Lung (tissue), 12 donors: ENCODE measurements around the gene TNFAIP3. TPM values are rescaled to one million over a fixed set of nuclear protein-coding genes. Genes with fewer than 3 reads are reported as not detected.

ENCODE experiments used
- ATAC-seq: fragments of 200-7000 bp; cut with Tn5 transposase; one replicate; pipeline ENCODE4 v1.9.1; 2020; ENCODE audit warnings: moderate number of reproducible peaks; ENCODE audit not compliant: insufficient read depth, low FRiP score
- DNase-seq, 3 donors: peaks; one replicate each; pipeline ENCODE4 v3.0.0-alpha.2; 2013 to 2017
- H3K27ac ChIP-seq, 2 donors: one replicate each; pipeline ENCODE4 v1.5.1; 2013; ENCODE audit warnings: mild to moderate bottlenecking in 2 of 2, moderate library complexity in 2 of 2, control low read depth in 1 of 2, inconsistent platforms in 1 of 2, low read depth in 1 of 2, low read length in 1 of 2
- H3K27me3 ChIP-seq, 3 donors: one replicate each; pipeline ENCODE4 v1.5.1; 2013; ENCODE audit warnings: low read length in 2 of 3; ENCODE audit not compliant: control insufficient read depth in 3 of 3, insufficient read depth in 3 of 3
- H3K36me3 ChIP-seq, 4 donors: one replicate each; pipeline ENCODE4 v1.5.1; 2013; ENCODE audit warnings: low read length in 4 of 4, mild to moderate bottlenecking in 1 of 4, moderate library complexity in 1 of 4; ENCODE audit not compliant: control insufficient read depth in 4 of 4, insufficient read depth in 4 of 4
- H3K4me1 ChIP-seq, 5 donors: one replicate each; pipeline ENCODE4 v1.5.1; 2013; ENCODE audit warnings: low read length in 5 of 5, mild to moderate bottlenecking in 2 of 5, moderate library complexity in 1 of 5; ENCODE audit not compliant: control insufficient read depth in 5 of 5, insufficient read depth in 5 of 5
- H3K4me3 ChIP-seq: one replicate; pipeline ENCODE4 v1.5.1; 2013; ENCODE audit warnings: mild to moderate bottlenecking, control low read depth, moderate library complexity
- H3K9ac ChIP-seq, 2 donors: one replicate each; pipeline ENCODE4 v1.5.1; 2013; ENCODE audit warnings: low read length in 2 of 2, control low read depth in 1 of 2; ENCODE audit not compliant: insufficient read depth in 1 of 2
- H3K9me3 ChIP-seq, 4 donors: one replicate each; pipeline ENCODE4 v1.5.1; 2013; ENCODE audit warnings: low read length in 3 of 4, mild to moderate bottlenecking in 1 of 4, moderate library complexity in 1 of 4; ENCODE audit not compliant: control insufficient read depth in 4 of 4, insufficient read depth in 3 of 4
- CTCF ChIP-seq: IDR thresholded peaks from 2 replicates; pipeline ENCODE4 v1.5.1; 2012; ENCODE audit warnings: mild to moderate bottlenecking; ENCODE audit errors: control extremely low read depth, extremely low read depth
- WGBS, 2 donors: extraction: QIAGEN DNeasy Blood & Tissue Kit; methylation state at CpG; one replicate each; pipeline ENCODE4 v1.1.7; 2013; 5-methylcytosine and 5-hydroxymethylcytosine counted together
- polyA plus RNA-seq, 2 donors: library from polyadenylated mRNA; stranded (reverse); fragments of 200-250 nt; gene quantifications; one replicate each; pipeline ENCODE4 v1.2.1, GENCODE V29; 2013
- total RNA-seq, 2 donors: library from RNA; depleted of rRNA in 1 of 2; stranded (reverse); fragments of >200 nt in 1 of 2; gene quantifications; one replicate each; pipeline ENCODE4 v1.2.1, GENCODE V29; 2014 to 2021
- donor health status: control.
- donor health status: control.
- donor health status: Bipolar disorder and iron deficiency.
- donor health status: healthy.
- donor health status: DM: yes; HTN: yes; CAD: no.

The TNFAIP3 gene
- total and polyA plus RNA-seq, 4 donors: 13.4 to 396 (median 87.5) TPM

DNA sequence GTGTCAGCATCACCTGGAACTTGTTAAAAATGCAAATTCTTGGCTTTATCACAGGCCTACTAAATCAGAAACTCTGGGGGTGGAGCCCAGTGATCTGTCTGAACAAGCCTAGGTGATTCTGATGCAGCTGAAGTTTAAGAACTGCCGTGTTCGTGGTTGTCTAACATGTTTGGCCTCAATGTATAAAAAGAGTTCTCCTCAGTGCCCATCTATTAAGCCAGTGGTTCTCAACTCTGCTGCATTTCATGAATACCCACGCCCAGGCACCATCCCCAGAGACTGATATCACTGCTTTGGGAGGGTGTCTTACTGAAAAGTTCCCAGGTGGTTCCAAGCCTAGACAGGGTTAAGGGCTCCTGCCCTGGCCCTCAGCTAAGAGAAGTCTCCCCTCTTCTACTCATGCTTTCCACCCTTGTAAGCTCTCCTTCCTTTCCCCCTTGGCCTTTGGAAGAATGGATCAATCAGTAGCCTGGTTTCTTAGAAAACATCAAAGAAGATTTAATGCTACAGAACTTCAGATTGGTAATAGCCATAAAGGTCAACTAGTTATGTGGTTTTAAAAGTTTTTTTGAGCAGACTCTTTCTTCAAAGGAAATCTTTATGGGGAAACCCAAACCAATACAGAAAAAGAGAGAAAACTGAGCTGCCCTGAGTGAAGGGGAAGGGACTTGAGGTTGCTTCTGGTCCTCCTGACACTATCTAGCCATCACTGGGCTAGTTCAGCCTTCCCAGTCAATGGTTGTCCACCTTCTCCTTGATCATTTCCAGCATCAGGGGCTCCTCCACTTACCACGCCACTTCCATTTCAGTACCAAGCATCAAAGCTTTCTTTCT is 38.9 kb upstream of the TNFAIP3 start:
- ATAC-seq: no peak
- Histone ChIP-seq H3K27me3 (no peaks in the 10 kb centered on the region), H3K27ac (no peak overlapping the region), H3K9ac (no peak overlapping the region), H3K4me3 (no peak overlapping the region), H3K9me3 (no peaks in the 10 kb centered on the region), H3K36me3 (no peaks in the 10 kb centered on the region), H3K4me1 (peaks cover 0 to 15% (median 0%) of the 10 kb centered on the region in 5 donors)
- 92 to 98% methylated on average over 4 of the region's 4 CpGs for WGBS, 2 donors
- DNase-seq: no peak
- no peak for TF ChIP-seq CTCF

GRCh38 chr6:137829641-137830083 is 37.4 kb upstream of the TNFAIP3 start:
- Histone ChIP-seq H3K27me3 (no peaks in the 10 kb centered on the region), H3K9ac (no peak overlapping the region), H3K4me1 (peaks cover 0 to 2% (median 0%) of the 10 kb centered on the region in 5 donors), H3K36me3 (no peaks in the 10 kb centered on the region), H3K9me3 (no peaks in the 10 kb centered on the region), H3K27ac (no peak overlapping the region), H3K4me3 (no peak overlapping the region)
- WGBS, 2 donors: 88% methylated on average over 4 of the region's 4 CpGs
- no peak for TF ChIP-seq CTCF
- ATAC-seq: no peak
- DNase-seq: no peak

GRCh38 chr6:137830511-137830911 is 36.5 kb upstream of the TNFAIP3 start:
- Histone ChIP-seq H3K27ac (no peak overlapping the region), H3K9me3 (no peaks in the 10 kb centered on the region), H3K27me3 (no peaks in the 10 kb centered on the region), H3K4me3 (no peak overlapping the region), H3K9ac (no peak overlapping the region), H3K4me1 (no peaks in the 10 kb centered on the region), H3K36me3 (no peaks in the 10 kb centered on the region)
- ATAC-seq (no peak), DNase-seq (no peak)
- TF ChIP-seq CTCF: no peak
